Measurements from ENCODE around the gene CORO2B. TPM values are rescaled to one million over a fixed set of nuclear protein-coding genes. Genes with fewer than 3 reads are reported as not detected.

Gene CORO2B
- total and polyA plus RNA-seq, 9 of the 15 experiments (the other 6 are each of a cell fraction or from before 2014, with no cell fraction given), result not detected

- ATAC-seq (no peak), FAIRE-seq (no peak), DNase-seq (ENCODE audit: extremely low read depth in 1 of 4, low spot score in 3 of 4) (no peak)
- POLR2A ChIA-PET, result interaction anchor here (0.9 to 1.2 kb wide), 2 partner anchors 11 to 12 kb away, joined by 3 read pairs; no protein-coding TSS in a partner anchor
- in situ Hi-C loops (cut with MboI) (no loop called here), intact Hi-C loops (cut with micrococcal nuclease) (no loop called here)
- H3K27me3 ChIP-seq (ENCODE audit: control insufficient read depth in 2 of 2, insufficient read depth in 2 of 2, low read length in 2 of 2), result peaks cover 16 to 80% of the 10 kb centered on the region in 2 experiments; a peak in 3 of 5 replicates
- H3K4me3 ChIP-seq, result no peak overlapping the region
- BruUV-seq (replicated peaks), result no TSS peak
- H3K4me2 ChIP-seq (ENCODE audit: insufficient read depth, low read length), result no peak overlapping the region
- peaks cover 10% of the 10 kb centered on the region; the same call in 1 of the 2 replicates for H4K20me1 ChIP-seq (replicated peaks; ENCODE audit: control insufficient read depth, insufficient read depth, low read length)
- H3K27ac ChIP-seq (ENCODE audit: extremely low read depth, low read depth, low read length), result no peak overlapping the region
- H3K36me3 ChIP-seq (ENCODE audit: control insufficient read depth, insufficient read depth, low read length), result no peaks in the 10 kb centered on the region
- TF ChIP-seq ARNT (IDR thresholded peaks at IDR 0.05), result no peak
- TF ChIP-seq ZNF740 (CRISPR knock-in tag; IDR thresholded peaks at IDR 0.05), result no peak
- no peak for TF ChIP-seq ZNF740 (tag; IDR thresholded peaks at IDR 0.05)
- no peak for TF ChIP-seq ETS2 (tag; IDR thresholded peaks at IDR 0.05; ENCODE audit: borderline replicate concordance, poor library complexity, severe bottlenecking)
- no peak for TF ChIP-seq ZNF780A (CRISPR knock-in tag; IDR thresholded peaks at IDR 0.05)
- no peak for TF ChIP-seq SRSF3 (IDR thresholded peaks at IDR 0.05; ENCODE audit: insufficient read depth, low read length)
- no peak for TF ChIP-seq ZBTB8A (IDR thresholded peaks at IDR 0.05; ENCODE audit: partially characterized antibody)
- TF ChIP-seq ZNF184 (CRISPR knock-in tag; IDR thresholded peaks at IDR 0.05), result no peak
- TF ChIP-seq, protein P1, sequence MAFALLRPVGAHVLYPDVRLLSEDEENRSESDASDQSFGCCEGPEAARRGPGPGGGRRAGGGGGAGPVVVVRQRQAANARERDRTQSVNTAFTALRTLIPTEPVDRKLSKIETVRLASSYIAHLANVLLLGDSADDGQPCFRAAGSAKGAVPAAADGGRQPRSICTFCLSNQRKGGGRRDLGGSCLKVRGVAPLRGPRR (CRISPR knock-in tag; IDR thresholded peaks at IDR 0.05), result no peak
- TF ChIP-seq, protein P2, sequence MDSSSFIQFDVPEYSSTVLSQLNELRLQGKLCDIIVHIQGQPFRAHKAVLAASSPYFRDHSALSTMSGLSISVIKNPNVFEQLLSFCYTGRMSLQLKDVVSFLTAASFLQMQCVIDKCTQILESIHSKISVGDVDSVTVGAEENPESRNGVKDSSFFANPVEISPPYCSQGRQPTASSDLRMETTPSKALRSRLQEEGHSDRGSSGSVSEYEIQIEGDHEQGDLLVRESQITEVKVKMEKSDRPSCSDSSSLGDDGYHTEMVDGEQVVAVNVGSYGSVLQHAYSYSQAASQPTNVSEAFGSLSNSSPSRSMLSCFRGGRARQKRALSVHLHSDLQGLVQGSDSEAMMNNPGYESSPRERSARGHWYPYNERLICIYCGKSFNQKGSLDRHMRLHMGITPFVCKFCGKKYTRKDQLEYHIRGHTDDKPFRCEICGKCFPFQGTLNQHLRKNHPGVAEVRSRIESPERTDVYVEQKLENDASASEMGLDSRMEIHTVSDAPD (CRISPR knock-in tag; IDR thresholded peaks at IDR 0.05), result no peak
- no peak for TF ChIP-seq ZNF79 (CRISPR knock-in tag; IDR thresholded peaks at IDR 0.05; ENCODE audit: low read depth)
- TF ChIP-seq NCOA4 (IDR thresholded peaks at IDR 0.05; ENCODE audit: partially characterized antibody), result no peak
- no peak for TF ChIP-seq XRCC5 (IDR thresholded peaks at IDR 0.05; ENCODE audit: low read depth, low read length)
- TF ChIP-seq PYGO2 (tag; IDR thresholded peaks at IDR 0.05), result no peak
- TF ChIP-seq, protein P3, sequence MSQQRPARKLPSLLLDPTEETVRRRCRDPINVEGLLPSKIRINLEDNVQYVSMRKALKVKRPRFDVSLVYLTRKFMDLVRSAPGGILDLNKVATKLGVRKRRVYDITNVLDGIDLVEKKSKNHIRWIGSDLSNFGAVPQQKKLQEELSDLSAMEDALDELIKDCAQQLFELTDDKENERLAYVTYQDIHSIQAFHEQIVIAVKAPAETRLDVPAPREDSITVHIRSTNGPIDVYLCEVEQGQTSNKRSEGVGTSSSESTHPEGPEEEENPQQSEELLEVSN (IDR thresholded peaks at IDR 0.05; ENCODE audit: borderline replicate concordance in 1 of 2, extremely low read depth in 1 of 2, insufficient read depth in 1 of 2, insufficient read length in 1 of 2, low read depth in 1 of 2, low read length in 1 of 2, poor library complexity in 1 of 2, severe bottlenecking in 1 of 2), result no peak
- H3K9me1 ChIP-seq (ENCODE audit: control insufficient read depth, insufficient read depth, low read length), result no peaks in the 10 kb centered on the region
- no peak overlapping the region for H2AFZ ChIP-seq (ENCODE audit: low read depth, low read length)
- H3K9me3 ChIP-seq (replicated peaks; ENCODE audit: control insufficient read depth, insufficient read depth, low read depth, low read length), result no peaks in the 10 kb centered on the region
- H3K79me2 ChIP-seq (ENCODE audit: control insufficient read depth, insufficient read depth, low read length), result no peaks in the 10 kb centered on the region
- no peak overlapping the region for H3K9ac ChIP-seq (ENCODE audit: insufficient read depth in 1 of 2, low read depth in 2 of 2, low read length in 2 of 2)
- no peaks in the 10 kb centered on the region; a peak in 2 of 5 replicates for H3K4me1 ChIP-seq (replicated peaks in 1 of 2; ENCODE audit: control insufficient read depth in 2 of 2, insufficient read depth in 2 of 2, low read length in 2 of 2)
- CTCF ChIA-PET (ENCODE audit: low intra/inter-chr PET ratio), result no interaction called here
- WGBS (ENCODE audit: insufficient coverage, low coverage, missing lambda C conversion rate), result 0% methylated on average over 4 of the region's 4 CpGs
Observed at GRCh38 chr15:68582236-68582635, 3.4 kb downstream of the CORO2B start.

Measured in K562 (cell line).